HepG2 (cell line): ENCODE results near the gene ETV5. TPM values are rescaled to one million over a fixed set of nuclear protein-coding genes. Genes with fewer than 3 reads are reported as not detected.

Source experiments
- BORCS8-MEF2B ChIP-seq: sonication (generic); formaldehyde crosslinking; IDR thresholded peaks from 2 replicates; pipeline ENCODE4 v1.8.0; 2022; ENCODE audit warnings: mild to moderate bottlenecking, missing genetic modification reagents
- DNMT1 ChIP-seq: sonication (generic); formaldehyde crosslinking; IDR thresholded peaks from 2 replicates; pipeline ENCODE4 v1.5.1; 2020; ENCODE audit warnings: mild to moderate bottlenecking, missing genetic modification reagents
- ELF4 ChIP-seq: sonication (generic); formaldehyde crosslinking; IDR thresholded peaks from 2 replicates; pipeline ENCODE4 v1.5.0; 2020; ENCODE audit warnings: missing genetic modification reagents, mild to moderate bottlenecking, moderate library complexity, borderline replicate concordance
- GFI1 ChIP-seq: sonication (generic); formaldehyde crosslinking; IDR thresholded peaks from 2 replicates; pipeline ENCODE4 v1.5.0; 2020; ENCODE audit warnings: missing genetic modification reagents, mild to moderate bottlenecking, borderline replicate concordance
- HCFC1 ChIP-seq: fragments of 150-350 bp; IDR thresholded peaks from 2 replicates; pipeline ENCODE4 v1.6.1; 2014; ENCODE audit warnings: low read depth, low read length
- HOXA5 ChIP-seq: sonication (generic); formaldehyde crosslinking; IDR thresholded peaks from 2 replicates; pipeline ENCODE4 v1.4.0; 2020; ENCODE audit warnings: missing genetic modification reagents
- IKZF1 ChIP-seq: fragments of 450-650 bp; IDR thresholded peaks from 2 replicates; pipeline ENCODE4 v1.7.1; 2016
- IKZF5 ChIP-seq: IDR thresholded peaks from 2 replicates; pipeline ENCODE4 v1.6.1; 2018; ENCODE audit warnings: missing genetic modification reagents, mild to moderate bottlenecking, missing compliant biosample characterization
- MAZ ChIP-seq, 2 experiments: sonication (generic) in 1 of 2; formaldehyde crosslinking in 1 of 2; IDR thresholded peaks; 2 replicates each; pipeline versions ENCODE4 v1.5.0 to v1.6.1; 2012 to 2020; ENCODE audit warnings: low read depth in 2 of 2, mild to moderate bottlenecking in 2 of 2, borderline replicate concordance in 1 of 2, improper control_type of control experiment in 1 of 2, low read length in 1 of 2, missing genetic modification reagents in 1 of 2, moderate library complexity in 1 of 2
- MYPOP ChIP-seq: sonication (generic); formaldehyde crosslinking; IDR thresholded peaks from 2 replicates; pipeline ENCODE4 v1.8.1; 2023; ENCODE audit warnings: mild to moderate bottlenecking, moderate library complexity, missing genetic modification reagents
- NFIB ChIP-seq: sonication (generic); formaldehyde crosslinking; IDR thresholded peaks from 2 replicates; pipeline ENCODE4 v1.9.0; 2021; ENCODE audit warnings: missing genetic modification reagents, mild to moderate bottlenecking, borderline replicate concordance
- NR0B2 ChIP-seq: sonication (generic); formaldehyde crosslinking; IDR thresholded peaks from 2 replicates; pipeline ENCODE4 v1.4.0; 2020; ENCODE audit warnings: mild to moderate bottlenecking, missing genetic modification reagents
- SNAPC5 ChIP-seq: sonication (generic); formaldehyde crosslinking; IDR thresholded peaks from 2 replicates; pipeline ENCODE4 v1.8.1; 2023; ENCODE audit warnings: mild to moderate bottlenecking, missing genetic modification reagents, borderline replicate concordance
- SOX13 ChIP-seq, 3 experiments: fragments of 450-650 bp in 1 of 3; sonication (generic) in 1 of 3; formaldehyde crosslinking in 1 of 3; IDR thresholded peaks in 2 of 3; conservative IDR thresholded peaks in 1 of 3; 2 replicates each; pipeline versions ENCODE4 v1.5.0 to v1.6.1; 2016 to 2020; ENCODE audit warnings: antibody characterized with exemption in 1 of 3, mild to moderate bottlenecking in 1 of 3, missing compliant biosample characterization in 1 of 3, missing genetic modification reagents in 1 of 3, moderate library complexity in 1 of 3
- ZBTB26 ChIP-seq: IDR thresholded peaks from 2 replicates; pipeline ENCODE4 v1.6.1; 2016; ENCODE audit warnings: missing compliant biosample characterization, missing genetic modification reagents, borderline replicate concordance
- ZFP62 ChIP-seq: sonication (generic); formaldehyde crosslinking; IDR thresholded peaks from 2 replicates; pipeline ENCODE4 v1.4.0; 2020; ENCODE audit warnings: missing genetic modification reagents
- ZFP82 ChIP-seq: sonication (generic); formaldehyde crosslinking; IDR thresholded peaks from 2 replicates; pipeline ENCODE4 v1.5.1; 2020; ENCODE audit warnings: mild to moderate bottlenecking, missing genetic modification reagents, borderline replicate concordance
- ZNF180 ChIP-seq: sonication (generic); formaldehyde crosslinking; IDR thresholded peaks from 2 replicates; pipeline ENCODE4 v1.4.0; 2020; ENCODE audit warnings: low read depth, missing genetic modification reagents, borderline replicate concordance
- ZNF557 ChIP-seq: sonication (generic); formaldehyde crosslinking; IDR thresholded peaks from 2 replicates; pipeline ENCODE4 v1.4.0; 2020; ENCODE audit warnings: missing genetic modification reagents
- ZNF558 ChIP-seq: sonication (generic); formaldehyde crosslinking; IDR thresholded peaks from 2 replicates; pipeline ENCODE4 v1.9.0; 2022; ENCODE audit warnings: mild to moderate bottlenecking, missing genetic modification reagents, borderline replicate concordance
- ZNF672 ChIP-seq: sonication (generic); formaldehyde crosslinking; IDR thresholded peaks from 2 replicates; pipeline ENCODE4 v1.8.1; 2022; ENCODE audit warnings: missing genetic modification reagents
- ZNF704 ChIP-seq: sonication (generic); formaldehyde crosslinking; IDR thresholded peaks from 2 replicates; pipeline ENCODE4 v1.8.1; 2023; ENCODE audit warnings: mild to moderate bottlenecking, inconsistent platforms, moderate library complexity, missing genetic modification reagents, borderline replicate concordance
- polyA plus RNA-seq, 8 experiments: library from polyadenylated mRNA; depleted of rRNA in 3 of 8; stranded (reverse) in 7 of 8; unstranded in 1 of 8; fragments of >200 nt; fragmentation: Illumina TruSeq in 4 of 8; extraction: Trizol in 4 of 8; gene quantifications; 2 replicates each; pipeline versions ENCODE4 v1.2.1 to v1.2.3, GENCODE V29; 2011 to 2016; ENCODE audit warnings: low read depth in 4 of 8, missing spikeins in 1 of 8, mixed read lengths in 1 of 8; ENCODE audit not compliant: insufficient read depth in 1 of 8
- total RNA-seq, 5 experiments: library from RNA; depleted of rRNA; stranded (reverse); fragments of >200 nt; fragmentation: Illumina TruSeq; extraction: Trizol; gene quantifications; 2 replicates each; pipeline ENCODE4 v1.2.3, GENCODE V29; 2016; ENCODE audit warnings: low read depth in 1 of 5

ETV5 gene
- total and polyA plus RNA-seq, 2 of the 13 experiments (the other 11 are each of a cell fraction or from before 2014, with no cell fraction given), result 52.9 to 57.2 TPM

- TF ChIP-seq ZBTB26 (CRISPR knock-in tag) (no peak), NFIB (CRISPR knock-in tag) (no peak), MYPOP (CRISPR knock-in tag) (peak; percentile 73), SOX13 (IDR thresholded peaks at IDR 0.05) (no peak), SOX13 (CRISPR knock-in tag; conservative IDR thresholded peaks at IDR 0.05 in 1 of 2, IDR thresholded peaks at IDR 0.05 in 1 of 2) (peak in 1 of 2 experiments; percentile 7; a peak in 1 of 4 replicates), SNAPC5 (CRISPR knock-in tag) (no peak; the same call in 1 of the 2 replicates), HOXA5 (peak; percentile 36; the same call in 1 of the 2 replicates), ZNF704 (no peak), ZFP62 (CRISPR knock-in tag) (no peak), ELF4 (no peak), ZNF180 (CRISPR knock-in tag) (no peak), ZFP82 (CRISPR knock-in tag) (no peak; the same call in 1 of the 2 replicates), MAZ (IDR thresholded peaks at IDR 0.05; ENCODE audit: borderline replicate concordance, low read depth, low read length) (no peak), MAZ (CRISPR knock-in tag; IDR thresholded peaks at IDR 0.05; ENCODE audit: low read depth) (peak; percentile 88), ZNF672 (CRISPR knock-in tag) (no peak), IKZF1 (no peak), BORCS8-MEF2B (CRISPR knock-in tag) (peak; percentile 76; the same call in 1 of the 2 replicates), NR0B2 (no peak), ZNF558 (CRISPR knock-in tag) (no peak), HCFC1 (no peak), DNMT1 (CRISPR knock-in tag) (no peak), GFI1 (CRISPR knock-in tag) (peak; percentile 18; the same call in 1 of the 2 replicates), IKZF5 (CRISPR knock-in tag) (no peak; the same call in 1 of the 2 replicates), ZNF557 (CRISPR knock-in tag) (no peak)
Observed at GRCh38 chr3:186108941-186109865, at the start of gene ETV5 (continued).
